OCI-LY7 (cell line): ENCODE results near the gene REST. TPM values are rescaled to one million over a fixed set of nuclear protein-coding genes. Genes with fewer than 3 reads are reported as not detected.

Experiments
- BruUV-seq: library from RNA; stranded (reverse); fragments of 400-500 nt; replicated peaks from 2 replicates; lab custom pipeline; 2021; lab: Mats Ljungman, UMichigan
- CTCF ChIA-PET: fragments of 300-600 bp; sonication (Branson Sonifier 250); formaldehyde crosslinking; loops from one replicate; lab custom pipeline; 2022; ENCODE audit warnings: antibody characterized with exemption; ENCODE audit not compliant: unreplicated experiment; lab: Charles Lee
- POLR2A ChIA-PET: fragments of 300-600 bp; sonication (Branson Sonifier 250); formaldehyde crosslinking; loops from one replicate; lab custom pipeline; 2022; ENCODE audit warnings: antibody characterized with exemption; lab: Charles Lee
- DNase-seq: peaks from one replicate; pipeline ENCODE4 v3.0.0-alpha.2; 2015; ENCODE audit warnings: low spot score
- H2AFZ ChIP-seq: fragments of 200-600 bp; sonication (generic), shearing (Covaris generic); 2 replicates; pipeline ENCODE4 v1.6.1; 2014; ENCODE audit warnings: mild to moderate bottlenecking, antibody characterized with exemption, low read length, moderate library complexity
- H3K27ac ChIP-seq: fragments of 200-600 bp; sonication (generic); 2 replicates; pipeline ENCODE4 v1.5.1; 2014; ENCODE audit warnings: mixed run types, low read depth, mild to moderate bottlenecking, moderate library complexity, low read length, inconsistent platforms; ENCODE audit not compliant: poor library complexity, severe bottlenecking
- H3K36me3 ChIP-seq: fragments of 200-600 bp; sonication (generic); 2 replicates; pipeline ENCODE4 v1.6.1; 2014; ENCODE audit warnings: mild to moderate bottlenecking, antibody characterized with exemption, low read length, moderate library complexity, mixed read lengths; ENCODE audit not compliant: insufficient read depth
- H3K4me1 ChIP-seq: fragments of 200-600 bp; sonication (generic); 2 replicates; pipeline ENCODE4 v1.5.1; 2014; ENCODE audit warnings: mild to moderate bottlenecking, low read length; ENCODE audit not compliant: insufficient read depth, poor library complexity, severe bottlenecking
- H3K4me2 ChIP-seq: fragments of 200-600 bp; sonication (generic); 2 replicates; pipeline ENCODE4 v1.6.1; 2014; ENCODE audit warnings: mild to moderate bottlenecking, low read length
- H3K4me3 ChIP-seq: fragments of 200-600 bp; sonication (generic); 2 replicates; pipeline ENCODE4 v1.5.1; 2014; ENCODE audit warnings: mild to moderate bottlenecking, low read depth, low read length; ENCODE audit not compliant: poor library complexity, severe bottlenecking
- H3K79me2 ChIP-seq: fragments of 200-600 bp; sonication (generic); 2 replicates; pipeline ENCODE4 v1.6.1; 2016; ENCODE audit warnings: low read depth, mild to moderate bottlenecking, low read length, moderate library complexity, mixed read lengths; ENCODE audit not compliant: insufficient read depth
- H3K9me2 ChIP-seq: fragments of 200-600 bp; sonication (generic); 2 replicates; pipeline ENCODE4 v1.6.1; 2016; ENCODE audit warnings: mild to moderate bottlenecking, low read length, mixed read lengths; ENCODE audit not compliant: insufficient read depth
- H3K9me3 ChIP-seq: fragments of 200-600 bp; sonication (generic); 2 replicates; pipeline ENCODE4 v1.6.1; 2014; ENCODE audit warnings: mild to moderate bottlenecking, mixed run types, low read length, mixed read lengths
- H4K20me1 ChIP-seq: fragments of 200-600 bp; sonication (generic); 2 replicates; pipeline ENCODE4 v1.6.1; 2014; ENCODE audit warnings: mild to moderate bottlenecking, antibody characterized with exemption, low read length, moderate library complexity, mixed read lengths; ENCODE audit not compliant: insufficient read depth
- EZH2phosphoT487 ChIP-seq: fragments of 200-600 bp; sonication (generic); IDR thresholded peaks from 2 replicates; pipeline ENCODE4 v1.6.1; 2018; ENCODE audit warnings: low read depth, borderline replicate concordance, mild to moderate bottlenecking, mixed run types, antibody characterized with exemption, low read length, moderate library complexity, mixed read lengths
- intact Hi-C: fragments of 100-400 bp; cut with micrococcal nuclease; formaldehyde crosslinking; loops from one replicate; pipeline ENCODE4 v1.10.0; 2022; ENCODE audit not compliant: unreplicated experiment
- total RNA-seq, 2 experiments: library from RNA; depleted of rRNA in 1 of 2; stranded (reverse); fragments of >200 nt in 1 of 2; shearing (Covaris generic) in 1 of 2; gene quantifications; 2 replicates each; pipeline ENCODE4 v1.2.3, GENCODE V29; 2014 to 2022
- TF ChIP-seq, protein P1 (sequence below): fragments of 200-600 bp; sonication (generic); conservative IDR thresholded peaks from 2 replicates; pipeline ENCODE4 v1.5.1; 2014; ENCODE audit warnings: mild to moderate bottlenecking, antibody characterized with exemption, low read length, moderate library complexity, mixed read lengths

REST gene
- total RNA-seq, 2 experiments from 2014 or later = 27.3 to 39.2 TPM

- peaks cover 70% of the 10 kb centered on the region for H3K36me3 ChIP-seq
- no peaks in the 10 kb centered on the region for H3K9me2 ChIP-seq
- H3K4me2 ChIP-seq = peak overlapping the region; percentile 88
- H4K20me1 ChIP-seq = peaks cover 30% of the 10 kb centered on the region
- peak overlapping the region; percentile 98 for H3K4me3 ChIP-seq
- H3K79me2 ChIP-seq = peaks cover 78% of the 10 kb centered on the region
- CTCF ChIA-PET = no interaction called here
- H3K9me3 ChIP-seq = peaks cover 19% of the 10 kb centered on the region
- H3K4me1 ChIP-seq = peaks cover 24% of the 10 kb centered on the region
- no peak overlapping the region for H2AFZ ChIP-seq
- intact Hi-C loops = loop anchor here (5.0 to 10.0 kb wide), 3 partner anchors 539 to 932 kb away; partner anchors contain the start of genes AASDH, PAICS and PPAT
- TF ChIP-seq, protein P1, sequence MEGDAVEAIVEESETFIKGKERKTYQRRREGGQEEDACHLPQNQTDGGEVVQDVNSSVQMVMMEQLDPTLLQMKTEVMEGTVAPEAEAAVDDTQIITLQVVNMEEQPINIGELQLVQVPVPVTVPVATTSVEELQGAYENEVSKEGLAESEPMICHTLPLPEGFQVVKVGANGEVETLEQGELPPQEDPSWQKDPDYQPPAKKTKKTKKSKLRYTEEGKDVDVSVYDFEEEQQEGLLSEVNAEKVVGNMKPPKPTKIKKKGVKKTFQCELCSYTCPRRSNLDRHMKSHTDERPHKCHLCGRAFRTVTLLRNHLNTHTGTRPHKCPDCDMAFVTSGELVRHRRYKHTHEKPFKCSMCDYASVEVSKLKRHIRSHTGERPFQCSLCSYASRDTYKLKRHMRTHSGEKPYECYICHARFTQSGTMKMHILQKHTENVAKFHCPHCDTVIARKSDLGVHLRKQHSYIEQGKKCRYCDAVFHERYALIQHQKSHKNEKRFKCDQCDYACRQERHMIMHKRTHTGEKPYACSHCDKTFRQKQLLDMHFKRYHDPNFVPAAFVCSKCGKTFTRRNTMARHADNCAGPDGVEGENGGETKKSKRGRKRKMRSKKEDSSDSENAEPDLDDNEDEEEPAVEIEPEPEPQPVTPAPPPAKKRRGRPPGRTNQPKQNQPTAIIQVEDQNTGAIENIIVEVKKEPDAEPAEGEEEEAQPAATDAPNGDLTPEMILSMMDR = no peak
- TF ChIP-seq EZH2phosphoT487 = no peak
- no TSS peak for BruUV-seq
- POLR2A ChIA-PET = interaction anchor here (1.0 to 8.5 kb wide), 7 partner anchors 12 to 581 kb away, joined by 3 to 53 read pairs (median 12); partner anchors contain the start of genes PAICS, PPAT and REST
- peak; percentile 7 for DNase-seq
- H3K27ac ChIP-seq = no peak overlapping the region
These were observed 68.7 kb downstream of the REST start for GRCh38 chr4:56976283-56976836.

- Histone ChIP-seq H3K4me2 (peak overlapping the region; percentile 88), H2AFZ (peak overlapping the region; percentile 78; the same call in 1 of the 2 replicates), H3K4me1 (peaks cover 29% of the 10 kb centered on the region), H3K4me3 (peak overlapping the region; percentile 98), H3K9me3 (peaks cover 19% of the 10 kb centered on the region), H3K36me3 (peaks cover 70% of the 10 kb centered on the region), H3K9me2 (no peaks in the 10 kb centered on the region), H4K20me1 (peaks cover 35% of the 10 kb centered on the region), H3K79me2 (peaks cover 83% of the 10 kb centered on the region), H3K27ac (peak overlapping the region; percentile 87)
- POLR2A ChIA-PET = interaction anchor here (0.9 to 8.5 kb wide), 17 partner anchors 12 to 1631 kb away, joined by 3 to 53 read pairs (median 4); partner anchors contain the start of genes PAICS, PPAT, REST and SRD5A3
- CTCF ChIA-PET = interaction anchor here (1.2 kb wide), 1 partner anchor 10 kb away, joined by 4 read pairs; no protein-coding TSS in a partner anchor
- no TSS peak for BruUV-seq
- DNase-seq = peak; percentile 62
- intact Hi-C loops = loop anchor here (1.0 to 10.0 kb wide), 4 partner anchors 68 to 932 kb away; partner anchors contain the start of genes AASDH, PAICS and PPAT
- TF ChIP-seq, protein P1 = 0 out of 2 replicates have a peak, but pooled peaks have one; percentile 26
- no peak for TF ChIP-seq EZH2phosphoT487
These were observed 69.2 kb downstream of the REST start for GRCh38 chr4:56976837-56977320.
